ENCODE results near the gene FGD4.

FGD4 gene

GRCh38 chr12:32651956-32652210 lies 252.5 kb downstream of the FGD4 start:
- H3K27ac Mint-ChIP-seq, result no peak overlapping the region
- no peaks in the 10 kb centered on the region for H3K36me3 Mint-ChIP-seq
- ATAC-seq (replicated peaks) (no peak), DNase-seq (no peak)
- no peaks in the 10 kb centered on the region for H3K27me3 Mint-ChIP-seq
- no peaks in the 10 kb centered on the region for H3K4me1 Mint-ChIP-seq
- H3K4me3 Mint-ChIP-seq, result no peak overlapping the region
- H3K9me3 Mint-ChIP-seq, result no peaks in the 10 kb centered on the region

DNA sequence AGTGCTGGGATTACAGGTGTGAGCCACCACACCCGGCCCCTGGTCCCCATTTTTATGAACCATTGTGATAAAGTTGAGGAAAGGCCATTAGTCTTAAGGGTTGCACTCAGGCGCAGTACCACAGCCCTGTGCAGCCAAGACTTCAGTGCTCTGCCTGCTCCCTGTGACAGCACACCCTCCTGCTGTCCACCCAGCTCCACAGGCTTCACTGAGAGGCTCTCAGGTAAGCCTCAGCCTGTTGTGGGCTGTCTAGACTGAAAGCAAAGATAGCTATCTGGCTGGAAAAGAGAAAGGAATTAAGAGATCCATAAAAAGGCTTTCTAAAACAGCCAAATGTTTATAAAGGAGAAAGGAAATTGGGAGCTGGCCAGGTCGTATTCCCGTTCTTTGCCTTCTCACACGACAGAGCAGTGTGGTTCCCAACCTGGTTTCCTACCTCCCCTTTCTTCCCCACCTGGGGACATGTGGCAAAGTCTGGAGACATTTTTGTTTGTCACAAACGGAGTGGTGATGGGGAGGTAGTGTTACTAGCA lies 260.6 kb downstream of the FGD4 start:
- H3K4me3 Mint-ChIP-seq, result no peak overlapping the region
- no peaks in the 10 kb centered on the region for H3K27me3 Mint-ChIP-seq
- H3K36me3 Mint-ChIP-seq, result no peaks in the 10 kb centered on the region
- DNase-seq (no peak), ATAC-seq (replicated peaks) (no peak)
- no peaks in the 10 kb centered on the region for H3K9me3 Mint-ChIP-seq
- H3K27ac Mint-ChIP-seq, result no peak overlapping the region
- no peaks in the 10 kb centered on the region for H3K4me1 Mint-ChIP-seq

DNA sequence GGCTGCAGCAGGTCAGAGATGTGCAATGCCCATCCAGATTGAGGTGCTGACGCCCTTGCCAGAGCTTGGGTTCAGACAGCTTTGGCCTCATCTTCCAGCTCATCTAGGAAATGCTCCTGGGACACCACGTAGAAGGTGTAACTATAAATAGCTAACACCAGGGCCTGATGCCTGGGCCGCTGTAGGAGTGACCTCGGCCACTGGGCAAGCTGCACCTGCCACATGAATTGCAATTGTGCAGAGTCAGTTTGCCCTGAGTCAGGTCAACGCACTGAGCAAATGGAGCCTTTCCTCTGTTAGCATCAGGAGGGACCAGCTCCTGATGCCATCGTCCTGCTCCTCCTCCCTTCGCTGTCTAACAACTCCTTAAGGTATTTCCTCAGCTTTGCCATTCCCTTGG lies 262.3 kb downstream of the FGD4 start:
- Mint-ChIP-seq H3K27ac (no peak overlapping the region), H3K9me3 (no peaks in the 10 kb centered on the region), H3K4me3 (no peak overlapping the region), H3K36me3 (no peaks in the 10 kb centered on the region), H3K27me3 (no peaks in the 10 kb centered on the region), H3K4me1 (no peaks in the 10 kb centered on the region)
- ATAC-seq (replicated peaks), result no peak
- no peak for DNase-seq

- H3K9me3 Mint-ChIP-seq, result no peaks in the 10 kb centered on the region
- H3K4me1 Mint-ChIP-seq, result no peaks in the 10 kb centered on the region
- H3K36me3 Mint-ChIP-seq, result no peaks in the 10 kb centered on the region
- H3K27me3 Mint-ChIP-seq, result no peaks in the 10 kb centered on the region
- H3K27ac Mint-ChIP-seq, result no peak overlapping the region
- ATAC-seq (replicated peaks) (no peak), DNase-seq (no peak)
- no peak overlapping the region for H3K4me3 Mint-ChIP-seq
These were observed 263.3 kb downstream of the FGD4 start for GRCh38 chr12:32662665-32663064.

GRCh38 chr12:32666018-32666417 lies 266.7 kb downstream of the FGD4 start:
- Mint-ChIP-seq H3K27ac (no peak overlapping the region), H3K36me3 (peaks cover 0 to 4% of the 10 kb centered on the region in 2 donors), H3K9me3 (peaks cover 2 to 7% of the 10 kb centered on the region in 2 donors), H3K4me3 (no peak overlapping the region), H3K4me1 (no peaks in the 10 kb centered on the region), H3K27me3 (no peaks in the 10 kb centered on the region)
- no peak for DNase-seq
- ATAC-seq (replicated peaks), result no peak

- H3K36me3 Mint-ChIP-seq, result peaks cover 0 to 4% of the 10 kb centered on the region in 2 donors
- H3K4me3 Mint-ChIP-seq, result no peak overlapping the region
- no peak overlapping the region for H3K27ac Mint-ChIP-seq
- H3K27me3 Mint-ChIP-seq, result no peaks in the 10 kb centered on the region
- DNase-seq (no peak), ATAC-seq (replicated peaks) (no peak)
- H3K4me1 Mint-ChIP-seq, result peaks cover 6 to 11% of the 10 kb centered on the region in 2 donors
- H3K9me3 Mint-ChIP-seq, result peaks cover 2 to 7% of the 10 kb centered on the region in 2 donors
These were observed 270.2 kb downstream of the FGD4 start for GRCh38 chr12:32669584-32669983.

GRCh38 chr12:32671930-32672780 lies 272.8 kb downstream of the FGD4 start:
- Mint-ChIP-seq H3K9me3 (peaks cover 2 to 7% of the 10 kb centered on the region in 2 donors), H3K27me3 (no peaks in the 10 kb centered on the region), H3K27ac (no peak overlapping the region), H3K4me3 (no peak overlapping the region), H3K4me1 (peaks cover 9 to 20% of the 10 kb centered on the region in 2 donors), H3K36me3 (peaks cover 0 to 4% of the 10 kb centered on the region in 2 donors)
- DNase-seq, result peak; percentile 8
- no peak for ATAC-seq (replicated peaks)

- DNase-seq (peak; percentile 90), ATAC-seq (replicated peaks) (peak; percentile 94 to 95)
- Mint-ChIP-seq H3K27me3 (no peaks in the 10 kb centered on the region), H3K4me3 (peak within 1 kb of the TSS; percentile 91 to 96), H3K9me3 (no peaks in the 10 kb centered on the region), H3K27ac (peak within 1 kb of the TSS; percentile 97), H3K4me1 (peaks cover 14 to 32% of the 10 kb centered on the region in 2 donors), H3K36me3 (peaks cover 0 to 4% of the 10 kb centered on the region in 2 donors)
These were observed 279.9 kb downstream of the FGD4 start, which contains the start of gene DNM1L for GRCh38 chr12:32679091-32679919. Gene DNM1L, plus strand, starts transcription at chr12:32679301. Its CDS starts 63 bp downstream, at chr12:32679364.

GRCh38 chr12:32679920-32680237 lies 280.5 kb downstream of the FGD4 start:
- H3K36me3 Mint-ChIP-seq, result peaks cover under 1 to 5% of the 10 kb centered on the region in 2 donors
- DNase-seq (no peak), ATAC-seq (replicated peaks) (no peak)
- H3K27me3 Mint-ChIP-seq, result no peaks in the 10 kb centered on the region
- peak overlapping the region; percentile 91 for H3K27ac Mint-ChIP-seq
- no peaks in the 10 kb centered on the region for H3K9me3 Mint-ChIP-seq
- H3K4me1 Mint-ChIP-seq, result peaks cover 13 to 27% of the 10 kb centered on the region in 2 donors
- H3K4me3 Mint-ChIP-seq, result peak overlapping the region; percentile 91 to 96

DNA sequence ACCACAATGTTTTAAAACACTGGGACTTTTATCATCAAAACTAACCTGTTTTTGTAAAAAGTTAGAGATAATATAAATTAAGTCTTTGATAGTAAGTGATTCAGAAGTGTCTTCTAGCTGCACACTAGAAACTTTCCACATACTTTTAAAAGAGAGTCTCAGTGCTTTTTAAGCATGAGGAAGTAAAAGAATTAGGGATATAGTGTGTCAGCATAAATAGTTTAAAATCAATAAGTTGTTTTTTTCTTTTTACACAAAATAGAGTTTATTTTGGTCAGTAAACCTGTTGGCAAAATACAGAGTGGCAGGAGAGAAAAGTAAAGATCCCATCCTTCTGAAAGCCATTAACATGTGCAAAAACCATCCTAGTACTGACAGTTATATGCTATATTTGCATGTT lies 281.4 kb downstream of the FGD4 start:
- Mint-ChIP-seq H3K9me3 (no peaks in the 10 kb centered on the region), H3K27me3 (no peaks in the 10 kb centered on the region), H3K36me3 (peaks cover 9 to 14% of the 10 kb centered on the region in 2 donors), H3K4me3 (peak overlapping the region in 1 of 2 donors; percentile 96), H3K27ac (no peak overlapping the region), H3K4me1 (peaks cover 11 to 21% of the 10 kb centered on the region in 2 donors)
- ATAC-seq (replicated peaks) (no peak), DNase-seq (no peak)

GRCh38 chr12:32681272-32681671 lies 281.9 kb downstream of the FGD4 start:
- H3K4me1 Mint-ChIP-seq, result peaks cover 11 to 21% of the 10 kb centered on the region in 2 donors
- H3K27ac Mint-ChIP-seq, result no peak overlapping the region
- peaks cover 9 to 17% of the 10 kb centered on the region in 2 donors for H3K36me3 Mint-ChIP-seq
- ATAC-seq (replicated peaks) (no peak), DNase-seq (no peak)
- H3K9me3 Mint-ChIP-seq, result no peaks in the 10 kb centered on the region
- H3K27me3 Mint-ChIP-seq, result no peaks in the 10 kb centered on the region
- no peak overlapping the region for H3K4me3 Mint-ChIP-seq

DNA sequence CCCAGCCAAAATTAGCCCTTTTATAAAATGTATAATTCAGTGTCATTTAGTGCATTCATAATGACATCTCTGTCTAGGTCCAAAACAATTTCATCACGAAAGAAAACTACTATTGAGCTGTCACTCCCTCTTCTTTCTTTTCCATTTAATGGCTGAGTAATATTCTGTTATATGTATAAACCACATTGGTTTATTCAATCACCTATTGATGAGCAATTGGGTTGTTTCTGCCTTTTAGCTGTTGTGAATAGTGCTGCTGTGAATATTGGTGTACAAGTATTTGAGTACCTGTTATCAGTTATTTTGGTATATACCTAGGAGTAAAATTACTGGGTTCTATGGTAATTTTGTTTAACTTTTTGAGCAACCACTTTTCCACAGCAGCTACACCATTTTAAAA lies 287.0 kb downstream of the FGD4 start:
- Mint-ChIP-seq H3K4me3 (no peak overlapping the region), H3K9me3 (no peaks in the 10 kb centered on the region), H3K27me3 (no peaks in the 10 kb centered on the region), H3K27ac (no peak overlapping the region), H3K36me3 (peaks cover 10 to 35% of the 10 kb centered on the region in 2 donors), H3K4me1 (peaks cover 11 to 16% of the 10 kb centered on the region in 2 donors)
- ATAC-seq (replicated peaks) (no peak), DNase-seq (no peak)

DNA sequence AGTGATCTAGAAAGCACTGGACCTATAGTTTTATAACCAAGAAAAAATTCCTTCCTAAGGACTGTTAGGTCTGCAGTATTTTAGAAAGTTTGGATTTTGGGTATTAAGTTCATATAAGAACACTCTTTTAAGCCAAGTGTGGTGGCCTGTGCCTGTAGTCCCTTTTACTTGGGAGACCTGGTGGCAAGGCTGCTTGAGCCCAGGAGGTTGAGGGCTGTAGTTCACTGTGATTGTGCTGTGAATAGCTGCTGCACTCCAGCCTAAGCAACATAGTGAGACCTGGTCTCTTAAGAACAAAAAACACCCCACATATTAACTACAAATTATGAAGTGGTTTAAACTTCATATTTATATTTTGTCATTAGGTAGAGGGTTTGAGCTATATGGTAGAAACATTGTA lies 289.4 kb downstream of the FGD4 start:
- Mint-ChIP-seq H3K36me3 (peaks cover 19 to 40% of the 10 kb centered on the region in 2 donors), H3K4me3 (no peak overlapping the region), H3K27ac (no peak overlapping the region), H3K27me3 (no peaks in the 10 kb centered on the region), H3K4me1 (peaks cover 13 to 36% of the 10 kb centered on the region in 2 donors), H3K9me3 (no peaks in the 10 kb centered on the region)
- no peak for DNase-seq
- ATAC-seq (replicated peaks), result no peak

DNA sequence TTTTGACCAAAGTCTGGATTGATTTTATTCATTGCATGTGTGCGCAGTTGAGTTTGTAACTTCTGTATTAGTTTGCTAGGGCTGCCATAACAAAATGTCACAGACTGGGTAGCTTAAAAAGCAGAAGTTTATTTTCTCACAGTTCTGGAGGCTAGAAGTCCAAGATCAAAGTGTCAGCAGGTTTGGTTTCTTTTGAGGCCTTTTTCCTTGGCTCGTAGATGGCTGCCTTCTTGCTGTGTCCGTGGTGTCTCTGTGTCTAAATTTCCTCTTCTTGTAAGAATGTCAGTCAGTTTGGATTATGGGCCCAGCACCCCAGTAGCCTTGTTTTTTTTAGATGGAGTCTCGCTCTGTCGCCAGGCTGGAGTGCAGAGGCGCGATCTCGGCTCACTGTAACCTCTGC lies 291.6 kb downstream of the FGD4 start:
- no peak overlapping the region for H3K4me3 Mint-ChIP-seq
- DNase-seq (no peak), ATAC-seq (replicated peaks) (no peak)
- H3K4me1 Mint-ChIP-seq, result peaks cover 18 to 45% of the 10 kb centered on the region in 2 donors
- peaks cover 20 to 49% of the 10 kb centered on the region in 2 donors for H3K36me3 Mint-ChIP-seq
- no peaks in the 10 kb centered on the region for H3K27me3 Mint-ChIP-seq
- H3K27ac Mint-ChIP-seq, result no peak overlapping the region
- H3K9me3 Mint-ChIP-seq, result no peaks in the 10 kb centered on the region

All from stimulated activated naive B cell treated with anti-CD40 and anti-IgM and Interleukin-4, amounts not matched to agents 10 μg/mL and 1 μg/mL and 100 μg/mL, for 72 hours (primary cell).